DMS53 treated with DMSO at 0.1 percent for 48 hours (cell line): ENCODE results near the gene DDX31.

ENCODE experiments used
- DNase-seq: peaks from one replicate; lab custom pipeline; 2025; ENCODE audit not compliant: unreplicated experiment; lab: John Stamatoyannopoulos, UW

DDX31 gene

GRCh38 chr9:132674485-132674884, 4.7 kb upstream of the DDX31 start:
- DNase-seq: no peak

GRCh38 chr9:132673355-132673754, 3.6 kb upstream of the DDX31 start:
- no peak for DNase-seq

GRCh38 chr9:132672413-132672690, 2.6 kb upstream of the DDX31 start:
- DNase-seq: no peak

- no peak for DNase-seq
These were observed 2.0 kb upstream of the DDX31 start for GRCh38 chr9:132671620-132672412.

- DNase-seq: peak; percentile 7
These were observed 941 bp upstream of the DDX31 start, which contains the start of gene GTF3C4 for GRCh38 chr9:132670457-132671391. TSS of gene GTF3C4 (plus strand) at chr9:132670464. CDS start at chr9:132670599, 135 bp downstream.

GRCh38 chr9:132669319-132669697, 475 bp downstream of the DDX31 start:
- DNase-seq: no peak

GRCh38 chr9:132663851-132664250, 5.9 kb downstream of the DDX31 start:
- no peak for DNase-seq

- DNase-seq: no peak
These were observed 6.7 kb downstream of the DDX31 start for GRCh38 chr9:132663117-132663516.

- DNase-seq: no peak
These were observed 7.4 kb downstream of the DDX31 start for GRCh38 chr9:132662152-132662945.

GRCh38 chr9:132656299-132656698, 13.5 kb downstream of the DDX31 start:
- DNase-seq: no peak

GRCh38 chr9:132651259-132651658, 18.5 kb downstream of the DDX31 start:
- DNase-seq: no peak

- no peak for DNase-seq
These were observed 21.1 kb downstream of the DDX31 start for GRCh38 chr9:132648685-132649084.

- no peak for DNase-seq
These were observed 21.5 kb downstream of the DDX31 start for GRCh38 chr9:132648283-132648682.

- no peak for DNase-seq
These were observed 22.0 kb downstream of the DDX31 start for GRCh38 chr9:132647806-132648205.

GRCh38 chr9:132647355-132647754, 22.4 kb downstream of the DDX31 start:
- DNase-seq: no peak

- no peak for DNase-seq
These were observed 23.1 kb downstream of the DDX31 start for GRCh38 chr9:132646726-132647125.

- DNase-seq: no peak
These were observed 24.1 kb downstream of the DDX31 start for GRCh38 chr9:132645711-132646110.

GRCh38 chr9:132645306-132645705, 24.5 kb downstream of the DDX31 start:
- DNase-seq: no peak

GRCh38 chr9:132644251-132644650, 25.5 kb downstream of the DDX31 start:
- peak; percentile 6 for DNase-seq

GRCh38 chr9:132641216-132641615, 28.6 kb downstream of the DDX31 start:
- no peak for DNase-seq

GRCh38 chr9:132639322-132639721, 30.5 kb downstream of the DDX31 start:
- no peak for DNase-seq
